Daoy (cell line): ENCODE measurements around the gene HHAT. TPM values are rescaled to one million over a fixed set of nuclear protein-coding genes. Genes with fewer than 3 reads are reported as not detected.

Experiments
- DNase-seq: peaks from one replicate; pipeline ENCODE4 v3.0.0-alpha.2; 2015; ENCODE audit warnings: low read depth
- total RNA-seq: library from RNA; depleted of rRNA; stranded (reverse); fragments of >200 nt; shearing (Covaris generic); gene quantifications from 2 replicates; pipeline ENCODE4 v1.2.3, GENCODE V29; 2014

Gene HHAT
- total RNA-seq, 1 experiment from 2014 or later = 4.4 TPM

DNA sequence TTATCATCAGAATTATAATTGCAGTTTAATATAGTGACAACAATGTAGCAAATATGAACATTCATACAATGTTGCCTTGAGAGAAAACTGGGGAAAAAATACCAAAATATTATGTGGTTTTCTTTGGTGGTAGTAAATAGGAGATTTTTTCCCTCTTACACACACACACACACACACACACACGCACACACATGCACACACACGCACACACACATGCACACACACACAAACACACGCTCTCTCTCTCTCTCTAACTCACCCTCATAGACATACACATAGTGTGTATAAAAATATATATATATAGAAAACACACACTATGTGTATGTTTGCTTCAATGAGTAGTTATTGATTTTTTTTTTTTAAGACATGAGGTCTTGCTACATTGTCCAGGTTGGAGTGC lies 211.6 kb downstream of the HHAT start:
- DNase-seq = no peak

DNA sequence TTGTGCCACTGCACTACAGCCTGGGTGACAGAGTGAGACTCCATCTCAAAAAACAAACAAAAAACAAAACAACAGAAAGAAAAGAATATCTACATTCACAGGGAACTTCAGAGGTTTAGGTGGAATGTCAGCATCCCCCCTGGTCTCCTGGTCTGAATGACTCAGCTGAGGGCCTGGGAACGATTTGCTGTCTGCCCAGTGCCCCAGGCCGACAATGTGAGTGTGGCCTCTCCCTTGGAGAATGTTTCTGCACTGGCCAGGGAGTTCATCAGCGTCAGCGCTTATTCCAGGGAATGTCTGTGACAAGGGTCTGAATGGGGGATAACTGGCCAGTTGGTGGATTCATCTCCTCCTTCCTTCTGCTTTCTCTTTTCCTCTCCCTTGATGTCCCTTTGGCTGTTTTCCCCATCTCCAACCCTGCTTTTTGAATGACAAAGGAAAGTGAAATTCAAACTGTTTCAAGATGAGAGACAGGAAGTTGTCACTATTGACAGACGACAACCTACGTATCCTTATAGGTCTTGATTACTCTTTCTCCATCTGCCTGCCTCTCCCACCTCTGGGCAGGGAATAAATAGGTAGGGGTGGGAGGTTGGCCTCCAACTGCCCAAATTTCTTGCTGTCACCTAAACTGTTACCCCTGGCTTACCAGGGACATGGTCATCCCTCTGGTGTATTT lies 213.1 kb downstream of the HHAT start:
- peak; percentile 27 for DNase-seq

DNA sequence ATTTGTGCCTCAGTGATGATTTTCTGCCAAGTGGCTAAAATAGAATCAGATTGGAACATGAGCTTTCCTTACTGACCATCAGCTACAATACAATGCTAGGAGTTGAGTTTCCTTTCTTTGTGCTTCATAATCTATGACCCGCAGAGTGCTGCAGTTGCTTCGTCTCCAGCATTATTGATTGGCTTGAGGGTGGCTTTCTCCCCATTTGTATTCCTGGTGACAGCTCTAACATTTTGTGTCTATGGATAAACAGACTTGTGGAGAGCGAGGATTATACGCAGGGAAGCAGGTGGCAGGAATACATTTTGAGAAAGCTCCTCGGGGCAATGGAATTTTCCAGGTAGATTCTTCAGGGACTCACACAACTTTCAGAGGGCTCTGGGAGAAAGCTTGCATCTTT lies 223.2 kb downstream of the HHAT start:
- DNase-seq = no peak

DNA sequence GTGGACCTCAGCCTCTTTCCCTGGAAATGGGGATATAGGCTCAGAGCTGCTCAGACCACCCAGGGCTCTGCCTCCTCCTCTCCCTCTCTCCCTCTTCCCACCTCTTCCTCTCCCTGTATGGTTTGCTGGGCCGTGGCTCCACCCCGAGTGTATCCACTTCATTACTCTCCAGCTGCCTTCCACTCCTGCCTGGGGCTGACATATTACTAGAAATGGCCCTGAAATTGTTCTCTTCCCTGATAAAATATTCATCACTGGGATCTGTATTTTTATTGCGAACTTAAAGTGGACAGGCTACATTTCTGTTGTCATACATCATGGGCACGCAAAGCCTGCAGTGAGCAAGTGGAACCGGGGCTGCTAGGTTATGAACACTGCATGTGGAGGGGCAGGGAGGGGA lies 225.0 kb downstream of the HHAT start:
- DNase-seq = no peak

DNA sequence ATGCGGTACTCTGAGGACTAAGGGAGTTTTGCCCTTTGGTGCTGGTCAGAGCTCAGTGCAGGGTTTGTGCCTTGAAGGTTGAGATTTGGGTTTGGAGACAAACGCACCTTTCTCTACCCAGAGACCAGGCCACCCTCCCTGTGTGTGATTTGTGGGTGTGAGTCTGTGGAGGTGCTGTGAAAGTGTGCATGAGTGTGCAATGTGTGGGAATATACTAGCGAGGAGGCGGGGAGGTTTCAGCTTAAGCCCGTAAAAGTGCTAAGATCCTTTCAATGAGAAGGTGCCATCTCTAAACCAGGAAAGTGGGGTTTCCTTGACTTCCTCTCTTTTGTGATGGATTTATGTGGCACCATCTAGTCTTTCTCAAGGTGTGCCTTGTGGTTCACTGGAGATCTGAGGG lies 225.7 kb downstream of the HHAT start:
- no peak for DNase-seq

DNA sequence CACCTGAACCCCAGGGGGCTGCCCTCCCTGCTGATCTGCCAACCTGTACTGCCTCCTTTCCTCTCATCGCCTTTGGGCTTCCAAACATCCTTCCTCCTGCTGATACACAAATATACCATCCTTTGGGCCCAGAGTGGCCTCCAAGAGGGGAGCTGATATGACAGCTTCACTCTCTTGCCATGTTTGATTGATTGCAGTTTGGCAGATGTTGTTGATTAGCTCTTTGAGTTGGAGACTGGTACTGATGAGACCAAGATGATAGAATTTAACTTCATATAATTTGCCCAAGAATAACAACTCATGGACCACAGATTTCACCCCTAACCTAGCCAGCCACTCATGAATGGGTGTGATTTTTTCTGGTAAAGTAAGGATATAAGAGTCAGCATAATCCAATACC lies 227.8 kb downstream of the HHAT start:
- no peak for DNase-seq

DNA sequence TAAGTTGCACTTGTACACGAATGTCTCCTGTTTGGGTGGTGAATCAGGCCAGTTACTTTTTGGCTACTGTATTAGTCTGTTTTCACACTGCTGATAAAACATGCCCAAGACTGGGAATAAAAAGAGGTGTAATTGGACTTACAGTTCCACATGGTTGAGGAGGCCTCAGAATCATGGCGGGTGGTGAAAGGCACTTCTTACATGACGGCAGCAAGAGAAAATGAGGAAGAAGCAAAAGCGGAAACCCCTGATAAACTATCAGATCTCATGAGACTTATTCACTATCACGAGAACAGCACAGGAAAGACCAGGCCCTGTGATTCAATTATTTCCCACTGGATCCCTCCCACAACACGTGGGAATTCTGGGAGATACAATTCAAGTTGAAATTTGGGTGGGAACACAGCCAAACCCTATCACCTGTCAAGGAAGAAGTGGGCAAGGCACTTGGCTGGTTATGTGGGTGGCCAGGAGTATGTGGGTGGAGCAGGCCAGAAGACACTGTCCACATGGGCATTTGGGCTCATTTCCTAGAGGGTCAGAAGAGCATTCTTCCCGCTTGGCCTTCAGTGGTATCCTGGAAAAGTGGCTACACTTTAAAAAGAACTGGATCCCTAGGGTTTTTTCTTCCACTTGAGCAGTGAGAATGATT lies 228.8 kb downstream of the HHAT start:
- DNase-seq = no peak

DNA sequence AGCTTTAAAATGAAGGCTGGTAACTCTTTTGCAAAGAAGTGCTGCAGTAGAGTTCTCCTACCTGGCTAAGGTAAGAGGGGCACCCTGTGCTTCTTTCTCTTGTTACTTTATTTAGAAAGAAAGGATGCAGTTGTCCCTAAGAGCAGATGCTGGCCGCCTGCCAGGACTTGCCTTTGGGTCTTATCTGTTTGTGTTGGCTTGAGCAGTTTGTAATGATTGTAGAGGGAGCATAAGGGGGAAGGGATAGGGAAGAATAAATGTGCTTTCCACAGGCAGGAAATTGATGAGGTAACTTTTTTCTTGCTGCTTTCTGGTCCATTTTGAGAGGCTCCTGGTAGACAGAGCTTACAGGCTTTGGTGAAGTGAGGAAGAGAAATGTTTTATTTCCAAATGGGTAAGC lies 229.6 kb downstream of the HHAT start:
- DNase-seq = peak; percentile 37

DNA sequence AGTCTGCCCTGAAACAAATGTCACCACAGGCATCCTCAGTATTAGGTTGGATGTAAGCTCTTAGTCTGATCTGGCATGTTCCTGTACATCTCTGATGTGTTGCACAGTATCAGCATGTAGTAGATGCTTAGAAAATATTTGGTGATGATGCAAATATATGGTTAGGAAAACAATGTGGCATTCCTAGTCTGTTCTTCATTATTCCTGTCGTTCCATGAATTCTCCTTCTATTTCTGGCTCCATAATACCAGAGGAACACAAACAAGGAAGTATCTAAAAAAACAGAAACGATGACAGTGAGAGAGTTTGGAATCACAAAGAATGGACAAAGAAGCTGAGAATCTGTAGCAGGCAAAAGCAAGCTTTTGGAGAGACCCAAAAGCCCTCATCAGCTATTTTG lies 236.6 kb downstream of the HHAT start:
- no peak for DNase-seq

DNA sequence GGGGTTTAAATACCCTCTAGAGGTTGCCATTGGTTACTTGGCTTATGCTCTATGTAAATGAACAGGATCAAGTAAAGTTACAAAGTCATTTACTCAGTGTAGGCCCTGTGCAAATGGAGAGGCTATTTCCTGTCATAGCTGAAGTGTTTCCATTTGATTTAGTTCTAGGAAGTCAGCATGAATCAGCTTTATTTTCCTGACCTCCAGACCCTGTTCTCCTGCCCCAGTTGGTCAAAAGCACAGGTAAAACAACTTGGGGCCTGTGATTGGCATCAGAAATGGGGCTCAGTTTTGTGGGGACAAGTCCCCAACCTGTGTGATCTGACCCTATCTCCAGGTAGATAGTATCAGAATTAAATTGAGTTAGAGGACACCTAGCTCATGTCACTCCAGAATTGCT lies 239.9 kb downstream of the HHAT start:
- peak; percentile 6 for DNase-seq

DNA sequence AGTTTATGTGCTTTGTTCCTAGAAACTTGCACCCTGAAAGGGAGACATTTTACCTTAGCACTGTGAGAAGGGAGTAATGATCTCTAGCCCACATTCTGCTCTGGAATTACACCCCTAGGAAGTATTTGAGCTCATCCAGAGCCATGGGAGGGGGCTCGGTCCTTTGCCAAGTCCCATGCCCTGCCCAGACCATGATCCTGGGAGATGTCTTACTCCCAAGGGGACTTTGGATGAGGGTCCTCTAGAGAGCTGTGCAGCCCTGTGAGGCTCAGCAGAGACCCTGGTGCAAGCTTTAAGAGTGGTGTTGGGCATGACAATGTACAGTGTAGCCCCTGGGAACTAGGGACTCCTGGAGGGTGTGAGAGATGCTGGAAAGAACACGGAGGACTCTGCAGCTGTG lies 241.4 kb downstream of the HHAT start:
- DNase-seq = no peak

DNA sequence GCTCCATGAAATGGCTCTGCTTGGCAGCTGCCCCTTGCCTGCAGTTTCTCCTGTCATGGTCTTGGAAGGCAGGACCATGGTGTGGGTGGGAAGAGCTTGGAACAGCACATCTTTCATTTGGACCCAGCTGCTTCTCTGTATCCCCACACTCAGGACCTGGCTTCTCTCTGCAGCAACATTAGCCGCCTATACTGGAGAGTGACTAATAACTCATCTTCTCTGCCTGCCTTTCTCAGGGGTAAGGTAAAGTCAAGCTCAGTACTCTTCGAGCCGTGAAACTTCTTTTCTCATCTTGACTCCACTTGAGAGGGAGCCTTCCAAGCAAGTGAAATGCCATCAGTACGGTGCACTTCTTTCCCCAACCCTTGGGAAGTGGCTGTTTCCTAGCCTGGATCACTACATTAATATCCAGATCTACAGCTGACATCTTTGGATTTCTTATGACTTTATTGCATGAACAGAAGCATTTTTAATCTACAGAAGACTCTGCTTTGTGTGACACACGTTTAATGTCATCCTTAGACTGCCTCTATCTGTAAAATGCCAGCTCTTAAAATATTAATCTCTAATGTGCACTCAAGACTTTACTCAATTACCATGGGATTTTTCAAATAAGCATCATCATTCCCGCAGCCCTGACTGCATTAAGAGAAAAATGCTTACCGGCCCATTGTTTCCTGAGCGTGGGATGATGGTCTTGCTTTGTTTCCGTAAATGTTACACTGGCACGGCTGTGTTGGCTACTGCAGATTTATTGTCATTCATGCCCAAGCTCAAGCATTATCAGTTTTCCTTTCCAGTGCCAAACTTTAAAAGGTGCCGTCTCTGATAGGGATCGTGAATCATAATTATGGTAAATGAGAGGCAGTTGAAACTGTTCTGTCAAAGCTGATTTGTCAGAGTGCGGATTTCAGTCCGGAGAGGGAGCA lies 242.9 kb downstream of the HHAT start:
- DNase-seq = no peak

DNA sequence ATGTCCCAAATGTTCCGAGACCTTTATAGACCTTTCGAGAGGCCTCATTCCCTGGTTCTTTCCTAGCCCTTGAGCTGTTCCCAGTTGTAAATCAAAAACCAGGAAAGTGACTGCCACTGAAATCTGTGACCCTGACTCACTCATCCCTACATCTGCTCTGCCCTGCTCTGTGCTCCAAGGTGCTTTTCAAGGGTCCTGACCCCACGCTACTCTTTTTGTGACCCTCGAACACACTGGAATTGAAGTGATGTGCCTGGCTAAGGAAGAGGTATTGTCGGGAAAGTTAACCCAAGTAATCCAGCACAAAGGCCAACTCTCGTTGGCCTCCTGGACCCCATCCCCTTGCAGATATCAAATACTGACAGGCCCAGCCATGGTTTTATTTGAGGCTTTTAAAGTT lies 244.4 kb downstream of the HHAT start:
- no peak for DNase-seq

DNA sequence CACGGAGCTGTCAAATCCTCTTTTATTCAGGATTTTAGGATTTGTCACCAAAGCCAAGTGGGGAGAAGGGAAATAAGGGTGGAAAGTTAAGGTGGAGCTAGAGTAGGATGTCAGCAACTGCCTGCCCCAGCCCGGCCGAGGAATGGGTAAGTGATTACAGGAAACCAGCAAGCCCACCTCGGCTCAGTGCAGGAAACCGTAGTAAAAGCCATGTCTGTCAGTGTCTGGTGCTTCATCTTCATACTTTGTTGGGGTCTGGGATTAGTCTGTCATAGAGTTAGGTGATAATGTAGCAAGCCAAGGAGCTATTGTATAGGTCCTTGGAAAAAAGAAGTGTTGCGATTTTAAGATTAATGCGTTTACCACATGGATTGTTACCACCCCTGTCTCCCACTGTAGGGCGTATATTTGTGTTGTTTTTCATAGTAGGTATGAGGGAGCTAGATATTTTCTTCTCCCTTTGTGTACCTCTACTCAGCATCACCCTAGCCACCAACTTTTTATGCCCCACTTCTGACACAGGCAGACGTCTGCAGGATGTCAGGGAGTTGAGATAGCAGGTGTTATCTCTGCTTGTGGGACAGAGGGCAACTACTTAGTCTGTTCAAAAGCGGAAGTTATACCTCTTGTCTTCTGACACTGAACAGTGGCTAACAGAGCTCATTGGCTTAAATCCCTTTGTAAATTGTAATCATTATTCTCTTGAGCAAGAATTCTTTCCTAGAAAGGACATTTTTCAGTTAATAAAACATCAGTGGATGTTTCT lies 253.7 kb downstream of the HHAT start:
- no peak for DNase-seq

DNA sequence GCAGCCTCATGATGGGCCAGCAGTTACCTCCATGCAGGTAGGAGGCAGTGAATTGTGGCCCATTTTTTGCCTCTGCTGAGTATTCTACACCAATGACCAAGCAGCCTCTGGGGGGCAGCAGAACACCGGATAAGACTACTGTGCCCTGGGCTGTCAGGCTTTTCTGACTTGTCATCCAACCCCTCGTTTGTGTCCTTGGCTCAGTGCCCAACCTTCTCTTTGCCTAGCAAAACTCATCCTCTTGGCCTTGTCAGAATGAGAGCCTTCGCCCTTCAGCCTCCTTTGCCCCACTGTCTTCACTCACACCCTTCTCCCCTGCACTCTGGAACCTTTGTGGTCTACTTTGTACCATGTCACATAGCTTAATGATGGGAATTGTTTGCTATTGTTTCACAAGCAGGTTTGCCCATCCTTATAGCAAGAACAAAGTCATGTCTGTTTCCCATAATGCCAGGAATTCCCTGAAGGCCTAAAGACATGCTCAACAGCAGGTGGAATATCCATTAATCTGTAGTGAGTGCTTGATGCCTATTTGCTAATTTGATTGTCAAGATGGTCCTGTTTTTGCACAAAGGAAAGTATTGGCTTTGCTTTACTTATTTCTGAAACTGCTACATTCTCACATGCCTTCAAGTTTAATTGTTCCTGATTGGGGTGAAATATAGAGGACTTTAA lies 255.9 kb downstream of the HHAT start:
- peak; percentile 93 for DNase-seq

DNA sequence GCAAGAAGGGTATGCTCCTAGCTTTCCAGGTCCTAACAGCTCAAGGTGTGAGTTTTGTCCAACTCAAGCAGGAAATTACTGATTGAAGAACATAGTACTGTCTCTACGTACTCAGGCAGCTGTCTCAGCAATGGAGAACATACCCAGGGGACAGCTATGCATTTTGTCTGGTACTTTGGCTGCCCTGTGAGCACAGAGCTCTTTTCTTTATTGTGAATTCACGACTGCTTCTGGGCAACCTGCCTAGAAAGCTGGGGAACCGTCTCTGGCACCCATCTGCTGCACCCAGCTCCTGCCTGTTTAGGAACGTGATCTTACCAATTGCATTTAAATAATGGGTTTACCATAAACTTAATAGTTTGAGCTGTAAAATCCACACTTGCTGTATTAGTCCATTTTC lies 258.1 kb downstream of the HHAT start:
- DNase-seq = no peak

DNA sequence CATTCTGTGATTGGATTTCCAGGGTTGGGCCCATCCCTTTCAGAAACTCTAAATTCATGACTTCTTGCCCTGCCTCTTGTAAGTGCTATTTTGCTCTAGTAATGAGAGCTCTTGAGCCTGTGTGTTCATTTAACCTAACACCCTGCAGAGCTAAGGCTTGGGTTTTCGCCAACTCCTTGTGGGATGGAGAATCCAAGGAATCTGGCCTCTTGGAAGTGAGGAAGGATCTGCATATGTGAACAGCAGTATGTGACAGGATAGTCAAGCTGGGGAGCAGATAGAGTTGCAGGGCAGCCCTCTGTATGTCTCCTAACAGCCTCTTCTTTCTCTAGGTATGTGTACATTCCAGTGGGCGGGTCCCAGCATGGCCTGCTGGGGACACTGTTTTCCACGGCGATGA lies 258.9 kb downstream of the HHAT start:
- peak; percentile 29 for DNase-seq

DNA sequence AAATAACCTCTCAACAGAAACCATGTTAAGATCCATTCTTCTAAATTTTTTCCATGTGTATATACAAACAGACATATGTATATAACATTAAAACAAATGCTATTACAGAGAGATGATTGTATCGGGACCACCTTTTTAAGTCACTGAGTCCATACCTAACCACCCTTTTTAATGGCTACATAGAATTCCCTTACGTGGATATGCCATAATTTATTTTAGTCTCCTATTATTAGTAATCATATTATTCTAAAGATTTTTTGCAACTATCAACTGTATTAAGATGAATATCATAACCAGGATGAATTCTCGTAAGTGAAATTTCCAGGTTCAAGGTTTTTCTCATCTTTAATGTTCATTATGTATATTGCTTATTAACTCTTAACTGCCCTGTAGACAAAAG lies 259.7 kb downstream of the HHAT start:
- DNase-seq = no peak

DNA sequence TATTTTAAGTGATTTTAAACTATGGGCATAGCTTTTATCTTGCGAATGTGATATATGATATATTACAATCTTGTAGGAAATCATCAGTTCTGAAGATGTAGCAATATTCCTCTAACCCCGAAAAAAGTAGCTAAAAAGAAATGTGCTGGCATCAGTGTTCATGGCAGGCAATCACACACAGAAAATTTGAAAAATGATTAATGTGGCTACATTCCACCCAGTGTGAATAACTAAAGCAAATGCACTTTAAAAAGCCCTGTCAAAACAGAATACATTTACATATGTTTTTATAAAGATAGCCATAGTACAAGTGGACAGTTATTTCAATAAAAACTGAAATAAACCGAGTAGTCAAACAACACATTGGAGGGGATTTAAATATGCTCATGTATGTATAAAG lies 260.2 kb downstream of the HHAT start:
- DNase-seq = no peak

DNA sequence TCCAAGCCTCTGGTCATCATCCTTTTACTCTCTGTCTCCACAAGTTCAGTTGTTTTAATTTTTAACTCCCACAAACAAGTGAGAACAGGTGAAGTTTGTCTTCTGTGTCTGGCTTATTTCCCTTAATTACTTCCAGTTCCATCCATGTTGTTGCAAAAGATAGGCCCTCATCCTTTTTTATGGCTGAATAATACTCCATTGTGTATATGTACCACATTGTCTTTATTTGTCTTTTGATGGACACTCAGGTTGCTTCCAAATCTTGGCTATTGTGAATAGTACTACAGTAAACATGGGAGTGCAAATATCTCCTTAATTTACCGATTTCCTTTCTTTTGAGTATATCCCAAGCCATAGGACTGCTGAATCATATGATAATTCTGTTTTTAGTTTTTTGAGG lies 262.5 kb downstream of the HHAT start:
- DNase-seq = no peak

DNA sequence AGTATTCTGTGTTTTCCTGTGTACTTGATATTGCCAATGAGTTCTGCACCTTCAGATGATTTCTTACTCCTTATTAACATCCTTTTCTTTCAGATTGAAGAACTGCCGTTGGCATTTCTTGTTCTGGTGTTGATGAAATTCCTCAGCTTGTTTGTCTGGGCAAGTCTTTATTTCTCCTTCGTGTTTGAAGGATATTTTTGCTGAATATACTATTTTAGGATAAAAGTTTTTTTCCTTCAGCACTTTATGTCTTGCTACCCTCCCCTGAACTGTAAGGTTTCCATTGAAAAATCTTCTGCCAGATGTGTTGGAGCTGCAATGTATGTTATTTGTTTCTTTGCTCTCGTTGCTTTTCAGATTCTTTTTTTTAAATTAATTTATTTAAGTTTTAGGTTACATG lies 265.9 kb downstream of the HHAT start:
- no peak for DNase-seq

DNA sequence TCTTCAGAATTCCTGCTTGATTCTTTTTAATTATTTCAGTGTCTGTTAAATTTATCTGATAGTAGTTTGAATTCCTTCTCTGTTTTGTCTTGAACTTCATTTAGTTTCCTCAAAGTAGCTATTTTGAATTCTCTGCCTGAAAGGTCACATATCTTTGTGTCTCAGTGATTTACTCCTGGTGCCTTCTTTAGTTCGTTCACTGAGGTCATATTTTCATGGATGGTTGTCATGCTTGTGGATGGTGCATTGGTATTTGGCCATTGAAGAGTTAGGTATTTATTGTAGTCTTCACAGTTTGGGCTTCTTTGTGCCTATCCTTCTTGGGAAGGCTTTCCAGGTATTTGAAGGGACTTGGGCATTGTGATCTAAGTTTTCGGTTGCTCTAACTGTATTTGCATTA lies 267.9 kb downstream of the HHAT start:
- DNase-seq = no peak
